Measurements from ENCODE around the gene SREBF1. TPM values are rescaled to one million over a fixed set of nuclear protein-coding genes. Genes with fewer than 3 reads are reported as not detected.
A peak's percentile ranks its signal among the peaks of the same experiment; 100 is the strongest.

SREBF1 gene
- total RNA-seq, 1 donor from 2014 or later, result 12.6 TPM

GRCh38 chr17:17857496-17857895 lies 20.7 kb upstream of the SREBF1 start:
- no peak for DNase-seq

- no peak for DNase-seq
Observed at GRCh38 chr17:17856386-17856785, 19.6 kb upstream of the SREBF1 start.

- DNase-seq, result no peak
Observed at GRCh38 chr17:17855976-17856375, 19.2 kb upstream of the SREBF1 start.

GRCh38 chr17:17853811-17854447 lies 17.1 kb upstream of the SREBF1 start:
- no peak for DNase-seq

GRCh38 chr17:17852930-17853329 lies 16.1 kb upstream of the SREBF1 start:
- no peak for DNase-seq

GRCh38 chr17:17851103-17852002 lies 14.6 kb upstream of the SREBF1 start:
- no peak for DNase-seq

- DNase-seq, result no peak
Observed at GRCh38 chr17:17849845-17850373, 13.1 kb upstream of the SREBF1 start.

- DNase-seq, result peak; percentile 56
Observed at GRCh38 chr17:17849147-17849820, 12.5 kb upstream of the SREBF1 start.

GRCh38 chr17:17848311-17849082 lies 11.7 kb upstream of the SREBF1 start:
- no peak for DNase-seq

GRCh38 chr17:17847726-17848125 lies 10.9 kb upstream of the SREBF1 start:
- no peak for DNase-seq

GRCh38 chr17:17847118-17847689 lies 10.4 kb upstream of the SREBF1 start:
- DNase-seq, result no peak

- DNase-seq, result no peak
Observed at GRCh38 chr17:17846645-17847044, 9.9 kb upstream of the SREBF1 start.

- DNase-seq, result no peak
Observed at GRCh38 chr17:17846003-17846402, 9.2 kb upstream of the SREBF1 start.

GRCh38 chr17:17845046-17845775 lies 8.4 kb upstream of the SREBF1 start:
- DNase-seq, result no peak

GRCh38 chr17:17844500-17844899 lies 7.7 kb upstream of the SREBF1 start:
- DNase-seq, result no peak

- DNase-seq, result no peak
Observed at GRCh38 chr17:17844079-17844478, 7.3 kb upstream of the SREBF1 start.

- DNase-seq, result no peak
Observed at GRCh38 chr17:17843096-17843495, 6.3 kb upstream of the SREBF1 start.

- DNase-seq, result no peak
Observed at GRCh38 chr17:17842111-17842876, 5.5 kb upstream of the SREBF1 start.

- no peak for DNase-seq
Observed at GRCh38 chr17:17841601-17842025, 4.8 kb upstream of the SREBF1 start.
